AG10803 (cell line): ENCODE measurements around the gene PLAC1.

ENCODE experiments used
- DNase-seq: peaks from one replicate; pipeline ENCODE4 v3.0.0; 2010; ENCODE audit warnings: low read depth
- H3K4me3 ChIP-seq: 2 replicates; pipeline ENCODE4 v1.5.1; 2011; ENCODE audit warnings: mild to moderate bottlenecking, low read length, control low read depth
- TF ChIP-seq, protein P1 (sequence below): conservative IDR thresholded peaks from 2 replicates; pipeline ENCODE4 v1.5.1; 2011; ENCODE audit warnings: mild to moderate bottlenecking, low read length, control low read depth, inconsistent platforms

Gene PLAC1

DNA sequence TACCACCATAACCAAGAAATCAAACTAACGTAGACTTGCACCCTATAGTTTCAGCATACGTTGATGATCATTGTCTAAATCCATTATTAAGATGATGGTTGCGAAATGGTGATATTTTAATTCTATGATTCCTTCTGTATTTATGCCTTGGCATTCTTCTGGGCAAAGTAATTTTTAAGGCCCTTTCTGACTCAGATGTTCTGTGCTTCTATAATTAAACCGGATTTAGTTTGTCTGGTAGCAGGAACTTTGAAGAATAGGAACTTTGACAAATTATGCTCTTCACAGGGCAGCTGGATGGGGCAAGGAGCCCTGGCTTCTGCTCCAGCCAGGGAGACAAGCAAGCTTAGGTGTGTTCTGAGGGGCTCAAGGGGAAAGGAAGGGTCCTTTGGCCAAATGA lies 23.8 kb upstream of the PLAC1 start:
- TF ChIP-seq, protein P1, sequence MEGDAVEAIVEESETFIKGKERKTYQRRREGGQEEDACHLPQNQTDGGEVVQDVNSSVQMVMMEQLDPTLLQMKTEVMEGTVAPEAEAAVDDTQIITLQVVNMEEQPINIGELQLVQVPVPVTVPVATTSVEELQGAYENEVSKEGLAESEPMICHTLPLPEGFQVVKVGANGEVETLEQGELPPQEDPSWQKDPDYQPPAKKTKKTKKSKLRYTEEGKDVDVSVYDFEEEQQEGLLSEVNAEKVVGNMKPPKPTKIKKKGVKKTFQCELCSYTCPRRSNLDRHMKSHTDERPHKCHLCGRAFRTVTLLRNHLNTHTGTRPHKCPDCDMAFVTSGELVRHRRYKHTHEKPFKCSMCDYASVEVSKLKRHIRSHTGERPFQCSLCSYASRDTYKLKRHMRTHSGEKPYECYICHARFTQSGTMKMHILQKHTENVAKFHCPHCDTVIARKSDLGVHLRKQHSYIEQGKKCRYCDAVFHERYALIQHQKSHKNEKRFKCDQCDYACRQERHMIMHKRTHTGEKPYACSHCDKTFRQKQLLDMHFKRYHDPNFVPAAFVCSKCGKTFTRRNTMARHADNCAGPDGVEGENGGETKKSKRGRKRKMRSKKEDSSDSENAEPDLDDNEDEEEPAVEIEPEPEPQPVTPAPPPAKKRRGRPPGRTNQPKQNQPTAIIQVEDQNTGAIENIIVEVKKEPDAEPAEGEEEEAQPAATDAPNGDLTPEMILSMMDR: no peak
- DNase-seq: no peak
- no peak overlapping the region for H3K4me3 ChIP-seq

DNA sequence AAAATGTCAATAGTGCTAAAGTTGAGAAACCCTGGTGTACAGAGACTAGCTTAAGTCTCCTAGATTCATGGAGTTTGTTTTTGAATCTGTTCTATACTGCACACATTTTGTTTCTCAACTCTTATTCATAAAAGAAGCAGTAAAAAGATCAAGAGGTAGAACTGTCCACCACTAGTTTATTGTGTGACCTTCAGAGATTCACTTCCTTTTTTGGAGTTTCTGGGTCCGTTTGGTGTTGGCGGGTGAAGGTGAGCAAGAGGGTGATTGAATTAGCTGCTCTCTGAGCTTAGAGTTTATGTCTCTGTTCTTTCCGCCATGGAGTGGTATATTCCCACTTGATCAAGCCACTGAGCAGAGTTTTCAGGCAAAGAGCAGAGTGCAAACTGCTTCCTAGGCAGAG lies 21.4 kb upstream of the PLAC1 start:
- TF ChIP-seq, protein P1: no peak
- DNase-seq: no peak

DNA sequence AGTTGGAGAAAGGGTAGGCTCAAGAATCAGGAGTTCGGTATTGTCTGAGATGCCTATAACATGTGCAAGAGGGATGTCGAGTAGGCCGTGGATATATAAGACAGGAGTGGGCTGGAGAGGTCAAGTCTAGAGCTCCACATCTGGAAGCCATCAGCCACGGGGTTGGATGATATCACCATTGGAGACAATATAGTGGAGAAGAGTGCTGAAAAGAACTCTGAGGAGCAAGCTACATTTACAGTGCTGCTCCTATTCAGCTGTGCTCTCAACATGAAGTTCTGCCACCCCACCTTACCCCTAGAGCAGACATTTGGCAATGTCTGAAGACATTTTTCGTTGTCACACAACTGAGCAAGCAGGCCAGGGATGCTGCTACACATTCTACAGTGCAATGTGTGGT lies 20.9 kb upstream of the PLAC1 start:
- TF ChIP-seq, protein P1: no peak
- DNase-seq: peak; percentile 76
- H3K4me3 ChIP-seq: no peak overlapping the region

More for the DNA sequence above, 21.4 kb upstream of the PLAC1 start:
- H3K4me3 ChIP-seq: no peak overlapping the region

DNA sequence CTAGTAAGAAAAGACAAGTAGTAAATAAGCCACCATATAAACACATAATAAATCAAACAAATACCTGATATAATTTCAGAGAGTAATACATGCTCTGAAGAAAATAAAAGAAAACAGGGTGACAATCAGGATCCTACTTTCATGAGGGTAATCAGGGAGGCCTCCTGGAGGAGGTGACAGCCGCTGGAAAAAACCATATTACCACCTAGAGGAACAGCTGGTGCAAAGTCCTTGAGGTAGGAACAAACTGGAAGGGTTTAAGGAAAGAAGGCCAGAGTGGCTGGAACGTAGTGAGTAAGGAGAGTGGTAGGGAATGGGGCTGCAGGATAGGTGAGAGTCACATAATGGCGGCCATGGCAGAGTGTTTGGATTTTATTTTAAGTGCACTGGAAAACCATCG lies 19.1 kb upstream of the PLAC1 start:
- no peak overlapping the region for H3K4me3 ChIP-seq
- TF ChIP-seq, protein P1: no peak
- DNase-seq: no peak

DNA sequence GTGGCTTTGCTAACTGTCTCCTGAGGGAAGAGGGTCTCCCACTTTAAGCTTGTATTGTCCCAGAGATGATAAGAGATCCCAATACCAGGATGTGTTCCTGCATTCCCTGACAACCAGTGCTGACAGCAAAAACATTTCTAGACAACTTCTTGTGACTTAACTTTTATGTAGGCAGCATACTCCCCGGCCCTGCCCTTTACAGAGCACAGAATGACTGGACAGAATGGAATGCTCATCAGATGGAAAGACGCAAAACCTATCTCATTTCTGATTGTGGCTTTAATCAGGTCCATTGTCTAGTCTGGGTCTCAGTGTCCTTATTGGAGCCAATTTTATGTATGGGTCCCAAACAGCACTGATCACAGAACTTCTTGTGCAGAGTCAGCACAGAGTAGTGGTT lies 18.2 kb upstream of the PLAC1 start:
- DNase-seq: peak; percentile 78
- no peak overlapping the region for H3K4me3 ChIP-seq
- TF ChIP-seq, protein P1: no peak

DNA sequence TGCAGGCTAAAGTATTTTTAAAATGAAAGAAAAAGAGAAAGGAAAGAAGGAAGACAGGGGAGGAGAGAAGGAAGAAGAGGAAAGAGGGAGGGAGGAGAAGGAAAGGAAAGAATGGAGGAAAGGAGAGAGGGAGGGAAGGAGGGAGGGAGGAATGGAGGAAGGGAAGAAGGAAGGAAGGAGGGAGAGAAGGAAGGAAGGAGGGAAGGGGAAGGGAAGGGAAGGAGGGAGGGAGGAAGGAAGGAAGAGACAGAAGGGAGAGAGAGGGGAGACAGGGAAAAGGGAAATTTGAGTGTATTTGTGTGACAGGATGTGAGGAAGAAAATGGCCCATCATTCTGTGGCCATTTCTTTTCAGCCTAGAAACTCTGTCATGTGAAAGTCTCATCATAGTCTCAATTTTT lies 14.9 kb upstream of the PLAC1 start:
- DNase-seq: no peak
- no peak overlapping the region for H3K4me3 ChIP-seq
- TF ChIP-seq, protein P1: no peak

DNA sequence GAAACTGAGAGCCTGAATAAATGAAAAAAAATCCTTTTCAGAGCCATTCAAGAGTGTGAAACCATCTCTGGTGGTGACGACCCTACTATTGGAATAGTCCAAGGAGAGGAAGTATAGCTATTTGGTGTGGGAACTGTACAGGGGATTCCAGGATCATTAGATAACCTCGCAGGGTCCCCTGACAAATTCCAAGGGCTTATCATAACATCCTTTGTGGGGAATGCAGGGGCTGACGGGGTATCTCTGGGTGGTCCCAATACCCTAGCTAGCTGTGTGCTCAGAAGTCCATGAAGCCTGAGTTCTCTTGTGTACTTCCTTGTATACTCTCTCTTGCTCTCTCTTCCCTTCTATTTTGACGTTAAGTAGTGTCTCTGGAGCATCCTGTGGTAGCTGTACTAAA lies 13.8 kb upstream of the PLAC1 start:
- TF ChIP-seq, protein P1: no peak
- DNase-seq: no peak
- no peak overlapping the region for H3K4me3 ChIP-seq
